Measurements from ENCODE around the gene LRCH3.

DNA sequence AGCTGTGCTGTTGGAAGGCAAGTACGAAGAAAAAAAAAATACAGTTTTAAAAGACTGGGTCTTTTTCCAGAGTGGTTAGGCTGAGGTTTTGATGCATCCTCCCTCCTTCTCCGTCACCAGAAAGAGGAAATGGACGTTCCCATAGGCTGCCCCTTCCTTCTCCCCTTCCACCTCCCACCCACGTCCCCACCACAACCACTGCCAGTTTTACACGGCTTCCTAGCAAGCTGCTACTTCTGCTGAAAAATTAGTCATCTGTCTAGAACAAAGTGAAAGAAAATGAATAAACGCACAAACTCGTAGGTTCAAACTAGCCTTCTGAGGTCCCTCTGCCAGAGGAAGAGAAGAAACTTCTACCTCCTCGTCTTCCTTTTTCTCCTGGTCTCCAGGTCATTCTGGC lies 87.4 kb downstream of the LRCH3 start:
- no peak for TF ChIP-seq CTCF (IDR thresholded peaks at IDR 0.05; ENCODE audit: borderline replicate concordance, extremely low read depth, low read length, poor library complexity, severe bottlenecking)
- no peak for TF ChIP-seq EZH2 (IDR thresholded peaks at IDR 0.05; ENCODE audit: borderline replicate concordance, low read depth, low read length, severe bottlenecking)
